ENCODE measurements around the gene NTPCR.
A peak's percentile ranks its signal among the peaks of the same experiment; 100 is the strongest.
"Not testable (repeated sequence)": the region's sequence is repeated elsewhere in the genome, so short reads cannot be mapped to it uniquely, and the experiment has no call there.

NTPCR gene

DNA sequence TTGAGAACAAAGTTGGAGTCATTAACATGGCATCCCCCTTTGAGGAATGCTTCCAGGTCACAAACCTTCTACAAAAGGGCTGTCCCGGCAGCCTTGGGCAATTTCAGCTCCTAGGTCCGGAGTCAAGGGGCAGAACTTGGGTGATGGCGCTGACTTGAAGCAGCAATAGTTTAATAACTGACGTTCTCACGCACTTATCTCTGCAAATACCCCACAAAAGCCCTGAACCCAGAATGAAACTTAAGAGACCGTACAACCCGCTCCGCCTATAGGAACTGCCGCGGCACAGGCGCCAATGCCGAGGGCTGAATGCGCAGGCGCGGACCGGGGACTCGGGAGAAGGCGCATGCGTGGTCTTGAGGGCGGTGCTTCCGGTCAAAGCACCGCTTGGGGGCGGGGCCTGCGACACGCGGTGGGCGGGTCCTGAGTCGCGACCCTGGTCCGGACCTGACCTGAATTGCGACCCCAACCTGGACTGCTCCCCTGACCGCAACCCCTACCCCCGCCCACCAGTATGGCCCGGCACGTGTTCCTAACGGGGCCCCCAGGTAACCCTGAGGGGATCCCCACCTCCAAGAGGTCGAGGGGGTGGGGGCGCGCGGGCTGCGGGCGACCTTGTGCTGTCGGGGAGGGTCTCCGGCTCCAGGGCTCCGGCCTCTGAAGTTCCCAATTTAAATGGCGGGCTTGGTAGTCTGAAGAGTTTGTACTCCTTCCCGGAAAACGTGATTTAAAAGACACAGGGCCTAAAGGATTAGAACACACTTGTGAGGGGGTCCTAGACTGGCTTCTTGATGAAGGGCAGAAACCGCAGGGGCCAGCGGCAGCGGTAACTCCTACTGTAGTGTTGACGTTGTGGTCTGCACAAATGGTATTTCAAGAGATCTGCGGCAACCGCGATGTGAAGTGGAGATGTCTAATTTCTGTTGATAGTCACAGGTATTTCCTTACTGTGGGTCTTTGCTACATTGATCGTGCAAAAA lies at the start of gene NTPCR:
Gene NTPCR, plus strand, starts transcription at position 415 of the 980 bp plus-strand sequence. Its CDS starts 100 bp downstream, at position 515.
- peak; percentile 90 for DNase-seq

DNA sequence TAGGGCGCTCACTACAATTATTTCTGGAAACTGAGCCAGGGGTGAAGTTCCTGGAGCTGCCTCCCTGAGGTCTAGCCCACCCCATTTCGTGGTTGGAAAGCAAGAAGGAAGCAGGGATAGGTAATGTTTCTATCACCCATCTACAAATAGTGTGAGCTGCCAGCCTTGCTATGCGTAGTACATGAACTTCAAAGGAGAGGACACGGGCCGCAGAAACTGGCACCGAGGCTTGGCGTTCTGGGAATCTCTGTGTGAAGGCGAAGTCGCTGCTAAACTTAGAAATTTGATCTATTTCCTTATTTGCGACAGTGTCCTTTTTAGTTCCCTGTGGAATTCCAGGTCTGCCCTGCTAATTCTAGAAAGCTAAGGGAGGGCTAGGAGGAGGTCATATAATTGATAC lies 49.6 kb upstream of the NTPCR start:
- DNase-seq, result no peak

DNA sequence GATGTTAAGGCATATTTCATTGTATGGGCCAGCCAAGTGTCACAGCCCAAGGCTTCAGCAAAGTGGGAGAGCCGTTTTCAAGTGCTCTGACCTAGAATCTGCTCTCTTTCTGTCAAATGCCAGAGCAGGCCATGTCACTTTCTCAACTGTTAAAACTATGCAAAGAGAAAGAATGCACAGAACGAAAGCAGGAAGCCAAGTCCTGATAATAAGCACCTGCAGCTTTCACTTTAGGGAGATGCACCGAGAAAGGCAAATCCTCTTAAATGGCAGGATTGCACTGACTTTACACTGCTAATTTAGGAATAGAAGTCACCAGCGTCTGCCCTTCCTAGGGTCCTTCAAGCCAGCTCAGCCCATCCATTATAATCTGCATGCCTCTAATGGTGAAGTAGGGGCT lies 49.2 kb upstream of the NTPCR start:
- no peak for DNase-seq

DNA sequence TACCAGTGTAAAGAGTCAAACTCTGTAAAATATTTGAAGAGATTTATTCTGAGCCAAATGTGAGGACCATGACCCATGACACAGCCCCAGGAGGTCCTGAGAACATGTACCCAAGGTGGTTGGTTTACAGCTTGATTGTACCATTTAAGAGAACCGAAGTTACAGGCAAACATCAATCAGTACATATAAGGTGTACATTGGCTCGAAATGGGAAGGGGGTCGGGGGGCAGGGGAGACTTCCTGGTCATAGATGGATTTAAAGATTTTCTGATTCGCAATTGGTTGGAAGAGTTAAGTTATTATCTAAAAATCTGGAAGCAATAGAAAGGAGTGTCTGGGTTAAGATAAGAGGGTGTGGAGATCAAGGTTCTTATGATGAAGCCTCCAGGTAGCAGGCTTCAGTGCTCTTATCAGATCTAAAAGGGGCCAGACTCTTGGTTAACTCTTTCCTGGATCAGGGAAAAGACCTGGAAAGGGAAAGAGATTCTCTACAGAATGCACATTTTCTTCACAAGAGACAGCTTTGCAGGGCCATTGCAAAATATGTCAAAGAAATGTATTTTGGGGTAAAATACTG lies 47.5 kb upstream of the NTPCR start:
- DNase-seq, result no peak

- DNase-seq, result no peak
These were observed 46.3 kb upstream of the NTPCR start for GRCh38 chr1:232904131-232904530.

- peak; percentile 66 for DNase-seq
These were observed 45.8 kb upstream of the NTPCR start for GRCh38 chr1:232904566-232904965.

DNA sequence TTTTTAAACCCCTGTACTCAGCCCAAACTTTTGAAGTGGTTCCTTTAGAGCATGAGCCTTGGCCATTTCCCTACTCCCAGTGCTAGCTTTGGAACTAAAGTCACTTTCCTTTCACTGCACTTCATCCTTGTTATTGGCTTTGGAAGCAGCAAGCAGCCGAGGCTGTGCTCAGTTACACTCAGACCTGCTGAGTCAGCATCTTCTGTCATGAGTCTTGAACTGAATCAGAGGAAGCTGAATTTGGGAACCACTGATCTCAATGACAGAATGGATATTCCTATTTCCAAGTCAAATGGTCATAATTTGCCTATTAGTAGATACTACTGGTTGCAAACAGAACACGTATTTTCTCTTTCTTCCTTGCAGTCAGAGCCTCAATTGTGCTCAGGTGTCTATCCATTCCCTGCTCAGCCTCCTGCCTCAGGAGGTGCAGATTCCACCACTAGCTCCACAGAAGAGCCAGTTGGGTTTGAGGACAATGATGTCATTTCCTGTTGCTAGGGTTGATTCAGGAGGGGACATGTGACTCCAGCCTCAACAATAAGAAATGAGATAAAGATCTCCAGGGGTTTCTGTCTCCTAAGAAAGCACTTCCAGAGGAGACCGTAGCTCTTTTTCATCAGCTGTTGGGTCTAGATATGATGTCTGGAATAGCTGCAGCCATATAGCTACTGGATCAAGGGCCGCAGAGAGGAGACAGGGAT lies 44.9 kb upstream of the NTPCR start:
- DNase-seq, result peak; percentile 25

GRCh38 chr1:232906441-232906840 lies 44.0 kb upstream of the NTPCR start:
- DNase-seq, result no peak

GRCh38 chr1:232908831-232909230 lies 41.6 kb upstream of the NTPCR start:
- no peak for DNase-seq

DNA sequence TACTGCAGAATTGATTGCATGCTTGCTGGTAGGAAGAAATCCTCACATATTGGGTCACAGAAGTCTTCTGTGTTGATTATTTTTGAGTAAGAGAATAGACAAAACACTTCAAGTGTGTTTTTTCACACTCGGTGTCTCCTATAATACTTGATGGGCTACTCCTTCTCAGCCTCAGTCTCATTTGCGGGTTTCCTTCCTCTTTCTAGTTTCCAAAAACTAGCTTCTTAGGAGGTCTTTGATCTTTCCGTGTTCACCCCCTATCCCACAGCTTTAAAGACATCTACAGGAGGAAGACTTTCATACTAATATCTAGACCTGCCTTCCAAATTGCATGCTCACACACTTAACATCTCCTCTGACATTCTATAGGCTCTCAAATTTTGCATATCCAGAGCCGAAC lies 40.7 kb upstream of the NTPCR start:
- DNase-seq, result no peak

DNA sequence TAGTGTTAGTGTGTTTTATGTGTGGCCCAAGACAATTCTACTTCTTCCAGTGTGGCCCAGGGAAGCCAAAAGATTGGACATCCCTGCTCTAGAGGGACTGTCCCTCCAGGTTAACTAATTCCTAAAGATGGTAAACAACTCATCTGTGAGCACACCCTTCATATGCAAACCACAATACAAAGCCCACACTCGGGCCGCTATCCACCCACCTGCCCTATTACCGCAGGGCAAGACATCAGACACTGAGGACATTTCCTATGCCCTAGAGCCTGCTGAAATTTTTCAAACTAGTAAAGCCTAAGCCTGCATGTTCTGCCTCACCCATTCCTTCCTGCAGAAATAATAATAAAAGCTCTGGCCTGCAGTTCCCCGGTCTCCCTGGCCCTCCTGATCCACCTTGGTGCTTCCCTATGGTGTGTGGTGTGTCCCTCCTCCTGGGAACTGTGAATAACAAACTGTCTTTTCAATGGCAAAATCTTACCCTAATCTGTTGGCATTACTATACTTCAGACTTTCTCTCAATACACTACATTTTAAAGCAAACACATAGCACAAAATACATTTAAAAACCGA lies 39.3 kb upstream of the NTPCR start:
- no peak for DNase-seq

DNA sequence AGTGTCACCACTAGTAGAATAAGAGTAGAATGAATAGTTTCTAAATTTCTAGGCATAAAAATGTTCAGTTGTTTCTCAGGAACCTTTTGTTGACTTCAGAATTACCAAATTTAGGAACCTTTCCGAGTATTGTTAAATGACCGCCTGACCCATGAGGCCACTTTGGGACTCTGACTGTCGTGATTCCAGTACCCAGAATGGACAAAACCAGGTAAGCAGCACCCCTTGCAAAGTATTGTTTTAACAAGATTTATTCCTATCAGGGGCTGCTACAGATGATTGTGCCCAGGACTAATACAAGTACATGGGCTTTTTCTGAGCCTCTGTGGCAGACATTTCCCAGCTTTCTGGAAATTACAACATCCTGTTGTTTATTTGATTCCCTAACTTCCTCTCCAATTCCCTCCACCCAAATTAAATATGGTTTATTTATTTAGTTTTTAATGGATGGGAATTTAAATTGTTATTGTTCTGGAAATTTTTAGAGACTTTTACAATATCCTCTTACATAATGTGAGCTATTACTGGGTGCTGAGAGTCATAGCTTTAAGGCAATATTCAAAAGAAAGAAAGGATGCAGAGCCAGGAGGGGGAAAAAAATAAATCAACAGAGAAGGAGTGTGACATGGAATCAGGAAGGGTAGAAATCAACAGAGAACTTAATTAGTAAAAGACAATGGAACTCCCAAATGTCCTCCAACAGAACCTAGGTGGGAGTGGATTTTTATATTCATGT lies 37.4 kb upstream of the NTPCR start:
- DNase-seq, result no peak

GRCh38 chr1:232914271-232914670 lies 36.1 kb upstream of the NTPCR start:
- DNase-seq, result not testable (repeated sequence)

DNA sequence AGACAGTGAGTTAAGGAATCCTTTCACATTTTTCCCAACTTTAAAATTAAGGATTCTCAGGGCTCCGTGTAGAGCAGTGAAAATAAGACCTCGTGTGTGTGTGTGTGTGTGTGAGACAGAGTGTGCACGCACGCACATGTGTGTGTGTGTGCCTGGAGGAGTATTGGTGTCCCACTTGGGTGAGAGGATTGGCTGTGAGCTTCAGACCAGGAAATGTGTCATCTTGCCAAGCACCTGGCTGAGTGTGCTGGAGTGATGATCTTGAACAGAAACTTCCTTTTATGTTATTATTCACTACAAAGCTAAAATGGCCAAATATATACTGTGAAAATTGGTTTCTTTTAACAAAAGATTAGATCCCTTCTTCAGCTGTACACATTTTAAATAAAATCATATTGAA lies 35.2 kb upstream of the NTPCR start:
- DNase-seq, result no peak

GRCh38 chr1:232917053-232917452 lies 33.4 kb upstream of the NTPCR start:
- DNase-seq, result no peak

DNA sequence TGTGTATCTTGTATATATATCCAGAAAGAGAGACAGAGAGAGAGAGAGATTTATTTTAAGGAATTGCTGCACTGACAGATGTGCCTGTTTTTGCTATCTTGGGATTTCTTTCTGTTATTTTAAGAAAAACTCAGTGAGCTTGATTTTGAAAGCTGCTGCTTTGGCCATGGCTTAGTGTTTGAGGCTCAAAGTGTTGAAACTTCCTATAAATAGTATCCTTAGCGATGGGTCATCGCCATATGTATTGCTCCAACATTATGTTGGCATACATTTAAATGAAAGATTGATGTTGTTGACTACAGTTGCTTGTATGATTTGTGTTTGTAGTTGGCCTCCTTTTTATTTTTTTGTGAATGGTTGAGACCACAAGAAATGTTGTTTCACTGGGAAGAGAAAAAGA lies 29.0 kb upstream of the NTPCR start:
- peak; percentile 24 for DNase-seq

DNA sequence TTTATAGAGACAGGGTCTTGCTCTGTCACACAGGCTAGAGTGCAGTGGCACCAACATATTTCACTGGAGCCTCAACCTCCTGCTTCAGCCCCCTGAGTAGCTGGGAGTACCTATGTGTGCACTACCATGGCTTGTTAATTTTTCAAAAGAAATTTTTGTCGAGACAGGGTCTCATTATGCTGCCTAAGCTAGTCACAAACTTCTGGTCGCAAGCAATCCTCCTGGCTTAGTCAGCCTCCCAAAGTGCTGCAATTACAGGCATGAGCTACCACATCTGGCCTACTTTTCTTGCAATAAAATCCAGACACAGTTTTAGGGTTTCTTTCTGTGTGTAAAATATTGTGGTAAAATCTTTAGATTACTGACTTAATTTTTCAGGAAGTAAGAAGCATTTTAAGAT lies 27.9 kb upstream of the NTPCR start:
- DNase-seq, result peak; percentile 76

GRCh38 chr1:232923739-232924386 lies 26.5 kb upstream of the NTPCR start:
- DNase-seq, result peak; percentile 77

DNA sequence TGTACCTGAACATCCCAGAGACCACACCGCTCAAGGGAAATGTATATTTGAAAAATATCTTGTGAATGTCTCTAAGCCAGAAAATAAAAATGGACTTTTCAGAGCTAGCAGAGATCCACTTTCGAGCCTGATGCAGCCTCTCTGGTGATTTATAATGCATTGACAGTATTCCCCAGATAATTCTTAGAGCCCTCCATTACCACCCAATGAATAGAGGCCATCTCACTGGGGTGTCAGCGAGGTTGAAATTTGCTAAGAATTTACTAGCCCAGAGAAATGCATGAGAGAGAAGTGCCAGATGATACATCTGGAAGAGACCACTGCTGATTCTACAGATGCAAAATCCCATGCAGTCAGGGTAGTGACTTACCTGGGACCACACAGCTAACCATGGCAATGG lies 25.5 kb upstream of the NTPCR start:
- DNase-seq, result no peak

GRCh38 chr1:232925421-232926220 lies 24.8 kb upstream of the NTPCR start:
- DNase-seq, result no peak

- not testable (repeated sequence) for DNase-seq
These were observed 23.2 kb upstream of the NTPCR start for GRCh38 chr1:232927166-232927565.
